Thyroid gland (tissue), 4 donors: Measurements from ENCODE around the gene NUSAP1.

Source experiments
- POLR2A ChIP-seq, 2 donors: fragments of 450-650 bp; IDR thresholded peaks; one replicate each; pipeline ENCODE4 v1.6.1; 2017; ENCODE audit warnings: antibody characterized with exemption in 2 of 2, mild to moderate bottlenecking in 2 of 2, moderate library complexity in 1 of 2
- TF ChIP-seq, protein P1 (sequence below), 6 experiments: fragments of 200-600 bp in 3 of 6; fragments of 450-650 bp in 3 of 6; sonication (generic) in 3 of 6; IDR thresholded peaks; one replicate each; pipeline ENCODE4 v1.5.1; 2016 to 2019; ENCODE audit warnings: antibody characterized with exemption in 6 of 6, mild to moderate bottlenecking in 2 of 6, inconsistent platforms in 1 of 6, moderate library complexity in 1 of 6

DNA sequence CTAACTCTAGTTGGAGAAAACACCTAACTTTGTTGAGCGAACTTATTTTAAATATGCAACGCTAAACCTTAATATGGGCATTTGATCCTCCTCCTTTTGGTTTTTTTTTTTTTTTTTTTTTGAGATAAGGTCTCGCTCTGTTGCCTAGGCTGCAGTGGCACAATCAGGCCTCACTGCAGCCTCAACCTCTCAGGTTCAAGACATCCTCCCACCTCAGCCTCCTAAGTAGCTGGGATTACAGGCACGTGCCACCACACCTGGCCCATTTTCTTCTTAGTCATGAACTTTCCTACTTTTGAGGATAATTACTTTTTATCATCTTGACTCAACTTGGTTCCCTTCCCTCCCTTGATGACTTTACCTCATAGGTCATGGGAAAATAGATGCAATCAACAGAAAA is 3.9 kb downstream of the NUSAP1 start:
- TF ChIP-seq POLR2A (IDR thresholded peaks at IDR 0.05): no peak
- TF ChIP-seq, protein P1, sequence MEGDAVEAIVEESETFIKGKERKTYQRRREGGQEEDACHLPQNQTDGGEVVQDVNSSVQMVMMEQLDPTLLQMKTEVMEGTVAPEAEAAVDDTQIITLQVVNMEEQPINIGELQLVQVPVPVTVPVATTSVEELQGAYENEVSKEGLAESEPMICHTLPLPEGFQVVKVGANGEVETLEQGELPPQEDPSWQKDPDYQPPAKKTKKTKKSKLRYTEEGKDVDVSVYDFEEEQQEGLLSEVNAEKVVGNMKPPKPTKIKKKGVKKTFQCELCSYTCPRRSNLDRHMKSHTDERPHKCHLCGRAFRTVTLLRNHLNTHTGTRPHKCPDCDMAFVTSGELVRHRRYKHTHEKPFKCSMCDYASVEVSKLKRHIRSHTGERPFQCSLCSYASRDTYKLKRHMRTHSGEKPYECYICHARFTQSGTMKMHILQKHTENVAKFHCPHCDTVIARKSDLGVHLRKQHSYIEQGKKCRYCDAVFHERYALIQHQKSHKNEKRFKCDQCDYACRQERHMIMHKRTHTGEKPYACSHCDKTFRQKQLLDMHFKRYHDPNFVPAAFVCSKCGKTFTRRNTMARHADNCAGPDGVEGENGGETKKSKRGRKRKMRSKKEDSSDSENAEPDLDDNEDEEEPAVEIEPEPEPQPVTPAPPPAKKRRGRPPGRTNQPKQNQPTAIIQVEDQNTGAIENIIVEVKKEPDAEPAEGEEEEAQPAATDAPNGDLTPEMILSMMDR (IDR thresholded peaks at IDR 0.05): no peak
